LNCaP clone FGC (cell line): Measurements from ENCODE around the gene EXPH5.
"Not testable (repeated sequence)": the region's sequence is repeated elsewhere in the genome, so short reads cannot be mapped to it uniquely, and the experiment has no call there.

ENCODE experiments used
- DNase-seq: peaks from one replicate; pipeline ENCODE4 v3.0.0-alpha.2; 2011; ENCODE audit warnings: low read depth
- H3K4me3 ChIP-seq: 2 replicates; pipeline ENCODE4 v1.5.1; 2011; ENCODE audit warnings: mild to moderate bottlenecking, low read depth, low read length, control low read depth
- TF ChIP-seq, protein P1 (sequence below): IDR thresholded peaks from 2 replicates; pipeline ENCODE4 v1.5.1; 2012; ENCODE audit warnings: mild to moderate bottlenecking; ENCODE audit not compliant: control insufficient read depth, insufficient read depth; ENCODE audit errors: extremely low read depth

Gene EXPH5

GRCh38 chr11:108606070-108606469 is 12.5 kb upstream of the EXPH5 start:
- DNase-seq: no peak
- TF ChIP-seq, protein P1, sequence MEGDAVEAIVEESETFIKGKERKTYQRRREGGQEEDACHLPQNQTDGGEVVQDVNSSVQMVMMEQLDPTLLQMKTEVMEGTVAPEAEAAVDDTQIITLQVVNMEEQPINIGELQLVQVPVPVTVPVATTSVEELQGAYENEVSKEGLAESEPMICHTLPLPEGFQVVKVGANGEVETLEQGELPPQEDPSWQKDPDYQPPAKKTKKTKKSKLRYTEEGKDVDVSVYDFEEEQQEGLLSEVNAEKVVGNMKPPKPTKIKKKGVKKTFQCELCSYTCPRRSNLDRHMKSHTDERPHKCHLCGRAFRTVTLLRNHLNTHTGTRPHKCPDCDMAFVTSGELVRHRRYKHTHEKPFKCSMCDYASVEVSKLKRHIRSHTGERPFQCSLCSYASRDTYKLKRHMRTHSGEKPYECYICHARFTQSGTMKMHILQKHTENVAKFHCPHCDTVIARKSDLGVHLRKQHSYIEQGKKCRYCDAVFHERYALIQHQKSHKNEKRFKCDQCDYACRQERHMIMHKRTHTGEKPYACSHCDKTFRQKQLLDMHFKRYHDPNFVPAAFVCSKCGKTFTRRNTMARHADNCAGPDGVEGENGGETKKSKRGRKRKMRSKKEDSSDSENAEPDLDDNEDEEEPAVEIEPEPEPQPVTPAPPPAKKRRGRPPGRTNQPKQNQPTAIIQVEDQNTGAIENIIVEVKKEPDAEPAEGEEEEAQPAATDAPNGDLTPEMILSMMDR: no peak
- H3K4me3 ChIP-seq: no peak overlapping the region

GRCh38 chr11:108602818-108603217 is 9.2 kb upstream of the EXPH5 start:
- DNase-seq, H3K4me3 ChIP-seq: not testable (repeated sequence)

DNA sequence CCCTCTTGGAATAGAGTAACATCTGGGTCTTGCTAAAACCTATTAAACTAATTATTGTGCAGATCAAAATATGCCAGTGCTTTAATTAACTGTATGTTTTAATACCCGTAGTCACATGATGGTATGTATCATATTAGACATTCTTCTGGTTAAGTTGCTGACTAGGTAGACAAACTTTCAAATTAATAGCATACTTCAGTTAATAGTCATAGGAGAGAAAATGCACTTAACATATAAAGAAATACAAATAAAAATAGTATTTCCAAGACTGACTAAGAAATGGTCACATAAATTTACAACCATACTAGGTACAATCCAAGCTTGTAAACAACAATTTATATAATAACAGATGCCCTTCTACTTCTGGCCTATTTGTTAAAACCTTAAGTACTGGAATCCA is 7.6 kb upstream of the EXPH5 start:
- H3K4me3 ChIP-seq: no peak overlapping the region
- TF ChIP-seq, protein P1: no peak
- no peak for DNase-seq

DNA sequence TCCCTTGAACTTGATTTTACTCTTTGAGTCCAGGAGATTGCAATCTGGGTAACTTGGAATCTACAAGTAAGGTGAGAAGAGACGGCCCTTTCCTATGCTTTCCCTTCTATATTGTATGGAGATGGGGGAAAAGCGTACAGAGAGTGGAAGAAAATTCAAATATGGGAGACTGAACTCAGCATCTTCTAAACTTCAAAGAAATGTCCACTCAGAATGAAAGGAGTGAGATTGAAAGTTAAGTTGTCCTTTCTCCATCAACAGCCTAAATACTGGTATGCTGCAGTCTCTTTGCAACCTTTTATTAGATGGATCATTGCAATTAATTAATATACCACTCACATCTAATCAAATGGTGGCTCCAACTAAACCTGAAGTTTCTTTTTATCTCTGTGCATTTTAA is 6.4 kb upstream of the EXPH5 start:
- DNase-seq: no peak
- TF ChIP-seq, protein P1: no peak

DNA sequence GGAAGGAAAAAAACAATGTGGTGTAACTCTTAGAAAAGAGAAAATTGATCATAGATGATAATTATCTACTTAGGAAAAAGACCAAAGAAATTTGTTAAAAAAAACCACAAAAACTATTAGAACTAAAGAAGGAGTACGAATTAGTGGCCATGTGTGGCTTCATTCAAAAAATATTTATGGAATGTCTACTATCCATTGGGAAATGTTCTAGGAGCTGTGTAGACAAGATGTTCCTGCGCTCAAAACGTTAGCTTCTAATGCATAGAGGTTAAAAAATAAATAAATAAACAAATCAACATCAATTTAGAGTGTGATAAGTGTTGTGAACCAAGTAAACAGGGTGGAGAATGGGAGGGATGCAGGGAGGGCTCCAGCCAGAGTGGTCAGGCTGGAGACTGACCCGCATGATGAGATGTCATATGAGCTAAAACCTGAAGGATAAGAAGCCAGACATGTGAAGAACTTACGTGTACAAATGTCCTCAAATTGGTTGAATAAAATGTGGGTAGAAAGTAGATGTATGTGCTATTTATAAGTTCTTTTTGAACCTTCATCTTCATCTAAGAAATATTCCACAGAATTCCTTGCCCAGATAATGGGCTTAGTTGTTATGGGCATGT is 4.3 kb upstream of the EXPH5 start:
- no peak overlapping the region for H3K4me3 ChIP-seq
- no peak for DNase-seq
- TF ChIP-seq, protein P1: no peak

More for the DNA sequence above, 6.4 kb upstream of the EXPH5 start:
- no peak overlapping the region for H3K4me3 ChIP-seq

GRCh38 chr11:108596701-108597100 is 3.1 kb upstream of the EXPH5 start:
- TF ChIP-seq, protein P1: no peak
- no peak for DNase-seq
- H3K4me3 ChIP-seq: no peak overlapping the region

GRCh38 chr11:108593923-108594434 is 411 bp upstream of the EXPH5 start:
- TF ChIP-seq, protein P1: no peak
- DNase-seq: no peak
- H3K4me3 ChIP-seq: peak overlapping the region; percentile 84
